ENCODE measurements around the gene LYST. TPM values are rescaled to one million over a fixed set of nuclear protein-coding genes. Genes with fewer than 3 reads are reported as not detected.
A peak's percentile ranks its signal among the peaks of the same experiment; 100 is the strongest.

Gene LYST
- total RNA-seq, 2 experiments from 2014 or later, result 77.4 to 87.3 TPM

GRCh38 chr1:235746245-235746644 is 120.5 kb downstream of the LYST start:
- ChIA-PET POLR2A (no interaction called here), CTCF (interaction anchor here (1.2 kb wide), 1 partner anchor 232 kb away, joined by 3 read pairs; no protein-coding TSS in a partner anchor)
- peaks cover 32% of the 10 kb centered on the region for H3K36me3 Mint-ChIP-seq (ENCODE audit: low read depth)

DNA sequence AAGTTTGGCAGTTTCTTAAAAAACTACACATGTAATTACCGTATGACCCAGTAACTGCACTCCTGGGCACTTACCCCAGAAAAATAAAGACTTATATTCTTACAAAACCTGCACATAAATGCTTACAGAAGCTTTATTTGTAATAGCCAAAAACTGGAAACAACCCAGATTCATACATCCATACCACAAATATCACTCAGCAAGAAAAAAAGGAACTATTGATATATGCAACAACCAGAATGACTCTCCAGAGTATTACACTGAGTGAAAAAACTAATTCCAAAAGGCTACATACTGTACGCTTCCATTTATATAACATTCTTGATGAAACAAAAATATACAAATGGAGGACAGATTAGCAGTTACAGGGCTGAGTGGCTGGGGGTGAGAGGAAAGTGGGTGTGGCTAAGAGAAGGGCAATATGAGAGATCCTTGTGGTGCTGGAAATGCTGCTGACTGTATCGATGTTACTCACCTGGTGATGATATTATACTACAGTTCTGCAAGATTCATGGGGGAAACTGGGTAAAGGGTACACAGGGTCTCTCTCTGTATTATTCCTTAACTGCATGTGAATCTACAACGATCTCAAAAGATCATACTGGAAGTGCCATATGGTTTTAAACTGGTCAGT is 121.1 kb downstream of the LYST start:
- no peaks in the 10 kb centered on the region for H3K4me1 Mint-ChIP-seq (ENCODE audit: low read depth)
- TF ChIP-seq, protein P1, sequence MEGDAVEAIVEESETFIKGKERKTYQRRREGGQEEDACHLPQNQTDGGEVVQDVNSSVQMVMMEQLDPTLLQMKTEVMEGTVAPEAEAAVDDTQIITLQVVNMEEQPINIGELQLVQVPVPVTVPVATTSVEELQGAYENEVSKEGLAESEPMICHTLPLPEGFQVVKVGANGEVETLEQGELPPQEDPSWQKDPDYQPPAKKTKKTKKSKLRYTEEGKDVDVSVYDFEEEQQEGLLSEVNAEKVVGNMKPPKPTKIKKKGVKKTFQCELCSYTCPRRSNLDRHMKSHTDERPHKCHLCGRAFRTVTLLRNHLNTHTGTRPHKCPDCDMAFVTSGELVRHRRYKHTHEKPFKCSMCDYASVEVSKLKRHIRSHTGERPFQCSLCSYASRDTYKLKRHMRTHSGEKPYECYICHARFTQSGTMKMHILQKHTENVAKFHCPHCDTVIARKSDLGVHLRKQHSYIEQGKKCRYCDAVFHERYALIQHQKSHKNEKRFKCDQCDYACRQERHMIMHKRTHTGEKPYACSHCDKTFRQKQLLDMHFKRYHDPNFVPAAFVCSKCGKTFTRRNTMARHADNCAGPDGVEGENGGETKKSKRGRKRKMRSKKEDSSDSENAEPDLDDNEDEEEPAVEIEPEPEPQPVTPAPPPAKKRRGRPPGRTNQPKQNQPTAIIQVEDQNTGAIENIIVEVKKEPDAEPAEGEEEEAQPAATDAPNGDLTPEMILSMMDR (IDR thresholded peaks at IDR 0.05), result no peak
- H3K9me3 Mint-ChIP-seq, result no peaks in the 10 kb centered on the region
- ChIA-PET POLR2A (no interaction called here), CTCF (interaction anchor here (1.1 to 2.1 kb wide), 3 partner anchors 98 to 232 kb away, joined by 3 to 11 read pairs (median 3); no protein-coding TSS in a partner anchor)
- H3K27ac Mint-ChIP-seq, result no peak overlapping the region
- no peaks in the 10 kb centered on the region for H3K27me3 Mint-ChIP-seq
- H3K4me3 Mint-ChIP-seq, result no peak overlapping the region
- peaks cover 32% of the 10 kb centered on the region for H3K36me3 Mint-ChIP-seq (ENCODE audit: low read depth)
- DNase-seq, result peak; percentile 2
- ATAC-seq, result no peak
- intact Hi-C loops (cut with micrococcal nuclease), result no loop called here

More at GRCh38 chr1:235746245-235746644, 120.5 kb downstream of the LYST start:
- no peaks in the 10 kb centered on the region for H3K9me3 Mint-ChIP-seq
- no peak overlapping the region for H3K27ac Mint-ChIP-seq
- intact Hi-C loops (cut with micrococcal nuclease), result no loop called here
- H3K27me3 Mint-ChIP-seq, result no peaks in the 10 kb centered on the region
- H3K4me3 Mint-ChIP-seq, result no peak overlapping the region
- H3K4me1 Mint-ChIP-seq (ENCODE audit: low read depth), result no peaks in the 10 kb centered on the region
- TF ChIP-seq, protein P1 (IDR thresholded peaks at IDR 0.05), result no peak
- DNase-seq (no peak), ATAC-seq (no peak)

DNA sequence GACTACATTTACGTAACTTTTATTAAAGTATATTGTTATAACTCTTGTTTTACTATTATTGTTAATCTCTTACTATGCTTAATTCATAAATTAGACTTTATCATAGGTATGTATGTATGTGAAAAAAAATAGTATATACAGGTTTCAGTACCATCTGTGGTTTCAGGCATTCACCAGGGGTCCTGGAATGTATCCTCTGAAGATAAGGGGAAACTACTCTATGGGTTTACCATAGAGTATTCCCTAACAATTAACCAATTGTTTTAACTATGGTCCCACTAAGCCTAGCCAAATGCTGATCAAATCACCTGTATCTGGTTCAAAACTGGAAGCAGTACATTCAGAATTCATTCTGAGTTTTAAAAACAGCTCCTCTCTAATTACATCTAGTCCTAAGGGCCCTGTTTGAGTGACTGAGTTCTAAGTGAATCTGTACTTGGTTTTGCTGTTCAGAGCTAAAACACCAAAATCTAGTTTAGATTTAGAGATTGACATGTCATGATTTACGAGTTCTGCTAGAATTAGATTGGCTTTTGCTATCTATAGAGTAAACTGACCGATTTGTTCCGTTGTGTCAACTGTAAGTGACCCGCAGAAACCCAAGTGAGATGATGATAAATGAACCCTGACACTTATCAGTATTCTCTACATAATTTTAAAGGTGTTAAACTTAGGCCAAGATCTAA is 123.6 kb downstream of the LYST start:
- no peaks in the 10 kb centered on the region for H3K4me1 Mint-ChIP-seq (ENCODE audit: low read depth)
- ChIA-PET CTCF (interaction anchor here (0.7 to 2.0 kb wide), 2 partner anchors 13 to 99 kb away, joined by 3 to 4 read pairs; no protein-coding TSS in a partner anchor), POLR2A (no interaction called here)
- H3K4me3 Mint-ChIP-seq, result no peak overlapping the region
- TF ChIP-seq, protein P1 (IDR thresholded peaks at IDR 0.05), result no peak
- no peaks in the 10 kb centered on the region for H3K27me3 Mint-ChIP-seq
- peaks cover 45% of the 10 kb centered on the region for H3K36me3 Mint-ChIP-seq (ENCODE audit: low read depth)
- no peak for ATAC-seq
- no peaks in the 10 kb centered on the region for H3K9me3 Mint-ChIP-seq
- intact Hi-C loops (cut with micrococcal nuclease), result no loop called here
- no peak overlapping the region for H3K27ac Mint-ChIP-seq
- DNase-seq, result no peak

DNA sequence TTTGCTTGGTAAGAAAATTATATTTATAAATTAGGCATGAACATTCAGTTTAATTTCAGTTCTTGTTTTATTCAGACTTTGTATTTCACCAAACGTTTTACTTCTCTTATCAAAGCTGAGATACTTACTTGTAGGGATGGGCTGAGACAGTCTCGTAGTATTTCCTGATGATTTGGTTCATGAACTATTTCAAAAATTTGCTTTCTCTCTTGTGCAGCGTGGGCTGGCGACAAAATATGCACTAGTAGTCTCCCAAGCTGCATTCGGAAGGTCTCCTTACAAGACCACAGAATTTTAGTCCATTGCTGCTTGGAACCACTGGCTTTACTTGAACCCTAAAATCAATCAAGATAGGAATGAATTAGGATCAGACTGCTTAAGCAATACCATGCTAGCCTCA is 125.4 kb downstream of the LYST start:
- Mint-ChIP-seq H3K27ac (no peak overlapping the region), H3K27me3 (no peaks in the 10 kb centered on the region), H3K4me3 (no peak overlapping the region), H3K9me3 (no peaks in the 10 kb centered on the region), H3K4me1 (ENCODE audit: low read depth) (no peaks in the 10 kb centered on the region), H3K36me3 (ENCODE audit: low read depth) (peaks cover 44% of the 10 kb centered on the region)
- DNase-seq, result no peak
- CTCF ChIA-PET, result no interaction called here
- POLR2A ChIA-PET, result no interaction called here
- TF ChIP-seq, protein P1 (IDR thresholded peaks at IDR 0.05), result no peak
- intact Hi-C loops (cut with micrococcal nuclease), result no loop called here
- ATAC-seq, result no peak

GRCh38 chr1:235739631-235740030 is 127.1 kb downstream of the LYST start:
- DNase-seq (no peak), ATAC-seq (no peak)
- H3K36me3 Mint-ChIP-seq (ENCODE audit: low read depth), result peaks cover 35% of the 10 kb centered on the region
- no peak overlapping the region for H3K27ac Mint-ChIP-seq
- POLR2A ChIA-PET, result no interaction called here
- no peaks in the 10 kb centered on the region for H3K9me3 Mint-ChIP-seq
- H3K27me3 Mint-ChIP-seq, result no peaks in the 10 kb centered on the region
- CTCF ChIA-PET, result interaction anchor here (1.6 kb wide), 1 partner anchor 26 kb away, joined by 5 read pairs; no protein-coding TSS in a partner anchor
- intact Hi-C loops (cut with micrococcal nuclease), result loop anchor here (10.0 kb wide), 1 partner anchor 225 kb away; no protein-coding TSS in a partner anchor
- TF ChIP-seq, protein P1 (IDR thresholded peaks at IDR 0.05), result no peak
- peaks cover 2% of the 10 kb centered on the region for H3K4me1 Mint-ChIP-seq (ENCODE audit: low read depth)
- no peak overlapping the region for H3K4me3 Mint-ChIP-seq
